H1 (cell line): ENCODE results near the gene PXDN. TPM values are rescaled to one million over a fixed set of nuclear protein-coding genes. Genes with fewer than 3 reads are reported as not detected.

Experiments used
- CTCF ChIA-PET: fragments of 300-600 bp; sonication (Branson Sonifier 250); formaldehyde crosslinking; loops from one replicate; lab custom pipeline; 2021; ENCODE audit not compliant: partially characterized antibody; lab: Charles Lee
- POLR2A ChIA-PET: fragments of 300-600 bp; sonication (Branson Sonifier 250); formaldehyde crosslinking; loops from one replicate; lab custom pipeline; 2021; ENCODE audit warnings: inconsistent platforms; ENCODE audit not compliant: partially characterized antibody; lab: Charles Lee
- DNase-seq, 2 experiments: peaks; one replicate each; pipeline versions ENCODE4 v3.0.0 to v3.0.0-alpha.2; 2010 to 2022; ENCODE audit warnings: low spot score in 2 of 2, low read depth in 1 of 2, mixed read lengths in 1 of 2
- FAIRE-seq: peaks from 2 replicates; lab custom pipeline; 2011; peaks lifted over from hg19 to GRCh38; lab: Jason Lieb, UNC
- H2AFZ ChIP-seq: 2 replicates; pipeline ENCODE4 v1.8.1; 2012; ENCODE audit warnings: low read length, inconsistent platforms
- H2AK5ac ChIP-seq: 2 replicates; pipeline ENCODE4 v1.6.1; 2013; ENCODE audit warnings: low read depth, low read length
- H2BK120ac ChIP-seq: replicated peaks from 2 replicates; pipeline ENCODE3; 2013; ENCODE audit warnings: low read depth, low read length, inconsistent platforms
- H2BK12ac ChIP-seq: 2 replicates; pipeline ENCODE4 v1.6.1; 2013; ENCODE audit warnings: low read depth, low read length
- H2BK15ac ChIP-seq: 2 replicates; pipeline ENCODE4 v1.6.1; 2013; ENCODE audit warnings: low read length
- H2BK20ac ChIP-seq: 2 replicates; pipeline ENCODE4 v1.6.1; 2013; ENCODE audit warnings: low read length
- H2BK5ac ChIP-seq: 2 replicates; pipeline ENCODE4 v1.6.1; 2013; ENCODE audit warnings: low read depth, low read length
- H3K14ac ChIP-seq: 2 replicates; pipeline ENCODE4 v1.6.1; 2013; ENCODE audit warnings: inconsistent platforms; ENCODE audit not compliant: insufficient read length
- H3K18ac ChIP-seq: 2 replicates; pipeline ENCODE4 v1.6.1; 2013; ENCODE audit warnings: low read length; ENCODE audit errors: extremely low read depth
- H3K23ac ChIP-seq: 2 replicates; pipeline ENCODE4 v1.6.1; 2013; ENCODE audit warnings: inconsistent platforms; ENCODE audit not compliant: insufficient read length
- H3K23me2 ChIP-seq: 2 replicates; pipeline ENCODE4 v1.6.1; 2013; ENCODE audit warnings: low read depth, low read length
- H3K27ac ChIP-seq: 2 replicates; pipeline ENCODE4 v1.6.1; 2011; ENCODE audit warnings: low read depth, low read length, inconsistent platforms
- H3K27me3 ChIP-seq, 4 experiments: replicated peaks in 1 of 4; 1 replicate in 1 of 4; 2 replicates in 3 of 4; pipeline versions ENCODE4 v1.6.1 to v1.8.1; 2011 to 2013; ENCODE audit warnings: low read length in 3 of 4, mild to moderate bottlenecking in 3 of 4, inconsistent platforms in 2 of 4, mixed read lengths in 2 of 4, moderate library complexity in 1 of 4; ENCODE audit not compliant: control insufficient read depth in 3 of 4, insufficient read depth in 3 of 4; ENCODE audit errors: extremely low read depth in 1 of 4
- H3K36me3 ChIP-seq, 4 experiments: 2 replicates each; pipeline versions ENCODE4 v1.6.1 to v1.8.1; 2011 to 2013; ENCODE audit warnings: mild to moderate bottlenecking in 4 of 4, low read length in 3 of 4, moderate library complexity in 2 of 4, control low read depth in 1 of 4, inconsistent platforms in 1 of 4; ENCODE audit not compliant: insufficient read depth in 4 of 4, control insufficient read depth in 2 of 4
- H3K4ac ChIP-seq: replicated peaks from 2 replicates; pipeline ENCODE3; 2013; ENCODE audit warnings: low read length, low read depth, mixed read lengths, inconsistent platforms; ENCODE audit not compliant: insufficient read length
- H3K4me1 ChIP-seq, 4 experiments: replicated peaks in 1 of 4; 1 replicate in 1 of 4; 2 replicates in 3 of 4; pipeline versions ENCODE4 v1.6.1 to v1.8.1; 2011 to 2013; ENCODE audit warnings: low read length in 3 of 4, inconsistent platforms in 2 of 4, mixed read lengths in 1 of 4; ENCODE audit not compliant: insufficient read depth in 4 of 4, control insufficient read depth in 3 of 4
- H3K4me2 ChIP-seq, 2 experiments: 2 replicates each; pipeline versions ENCODE4 v1.6.1 to v1.8.1; 2011 to 2013; ENCODE audit warnings: low read depth in 2 of 2, low read length in 2 of 2, control low read depth in 1 of 2, inconsistent platforms in 1 of 2, mild to moderate bottlenecking in 1 of 2; ENCODE audit not compliant: insufficient read depth in 1 of 2
- H3K4me3 ChIP-seq, 4 experiments: fragments of 200-600, 300-600 bp in 1 of 4; sonication (generic), shearing (Covaris generic), sonication (Bioruptor Twin) in 1 of 4; 2 replicates each; pipeline versions ENCODE4 v1.5.1 to v1.8.1; 2011 to 2016; ENCODE audit warnings: low read length in 4 of 4, low read depth in 3 of 4, control low read depth in 2 of 4, inconsistent platforms in 2 of 4, mild to moderate bottlenecking in 2 of 4, mixed read lengths in 1 of 4, moderate library complexity in 1 of 4; ENCODE audit not compliant: insufficient read depth in 2 of 4; ENCODE audit errors: extremely low read depth in 1 of 4
- H3K56ac ChIP-seq: replicated peaks from 2 replicates; pipeline ENCODE3; 2013; ENCODE audit warnings: low read depth, mild to moderate bottlenecking, mixed read lengths, low read length, inconsistent platforms; ENCODE audit not compliant: insufficient read length
- H3K79me1 ChIP-seq: 2 replicates; pipeline ENCODE4 v1.6.1; 2013; ENCODE audit warnings: low read depth, low read length, control low read depth
- H3K79me2 ChIP-seq, 2 experiments: 2 replicates each; pipeline versions ENCODE4 v1.6.1 to v1.8.1; 2012 to 2013; ENCODE audit warnings: low read length in 2 of 2, mild to moderate bottlenecking in 2 of 2, inconsistent platforms in 1 of 2; ENCODE audit not compliant: insufficient read depth in 2 of 2, control insufficient read depth in 1 of 2
- H3K9ac ChIP-seq, 4 experiments: replicated peaks in 1 of 4; 1 replicate in 1 of 4; 2 replicates in 3 of 4; pipeline versions ENCODE4 v1.6.1 to v1.8.1; 2011 to 2013; ENCODE audit warnings: low read depth in 3 of 4, low read length in 3 of 4, control low read depth in 2 of 4, mild to moderate bottlenecking in 2 of 4, moderate library complexity in 2 of 4, inconsistent platforms in 1 of 4; ENCODE audit errors: extremely low read depth in 1 of 4
- H3K9me3 ChIP-seq, 2 experiments: 2 replicates each; pipeline versions ENCODE4 v1.6.1 to v1.8.1; 2012 to 2013; ENCODE audit warnings: mild to moderate bottlenecking in 2 of 2, moderate library complexity in 2 of 2, control low read depth in 1 of 2, inconsistent platforms in 1 of 2, low read depth in 1 of 2, low read length in 1 of 2, mixed read lengths in 1 of 2; ENCODE audit not compliant: insufficient read depth in 2 of 2
- H4K20me1 ChIP-seq, 2 experiments: replicated peaks in 1 of 2; 2 replicates each; pipeline versions ENCODE3 to v1.8.1; 2011 to 2013; ENCODE audit warnings: inconsistent platforms in 2 of 2, low read length in 2 of 2, mild to moderate bottlenecking in 1 of 2; ENCODE audit not compliant: insufficient read depth in 2 of 2, control insufficient read depth in 1 of 2
- H4K5ac ChIP-seq: 2 replicates; pipeline ENCODE4 v1.6.1; 2013; ENCODE audit warnings: low read length, low read depth, mixed read lengths, inconsistent platforms; ENCODE audit not compliant: insufficient read length
- H4K8ac ChIP-seq: 2 replicates; pipeline ENCODE4 v1.8.0; 2013; ENCODE audit warnings: mild to moderate bottlenecking, moderate library complexity, low read length, inconsistent platforms; ENCODE audit not compliant: insufficient read depth; ENCODE audit errors: extremely low read depth
- H4K91ac ChIP-seq: replicated peaks from 2 replicates; pipeline ENCODE3; 2013; ENCODE audit warnings: low read length, mixed read lengths, inconsistent platforms; ENCODE audit not compliant: insufficient read length
- BCL11A ChIP-seq, 2 experiments: IDR thresholded peaks; one replicate each; pipeline ENCODE4 v1.6.1; 2011; ENCODE audit warnings: low read depth in 2 of 2, low read length in 2 of 2, mild to moderate bottlenecking in 2 of 2
- CBX5 ChIP-seq: fragments of 300-800, 300-1000 bp; sonication (generic); IDR thresholded peaks from 2 replicates; pipeline ENCODE4 v1.7.1; 2016; ENCODE audit warnings: antibody characterized with exemption, low read length, low read depth
- CBX8 ChIP-seq: fragments of 300-800, 300-1000 bp; sonication (generic); IDR thresholded peaks from 2 replicates; pipeline ENCODE4 v1.7.1; 2016; ENCODE audit warnings: low read depth, low read length, borderline replicate concordance
- CHD2 ChIP-seq: IDR thresholded peaks from 2 replicates; pipeline ENCODE4 v1.6.1; 2012; ENCODE audit warnings: low read length, improper control_type of control experiment
- CREB1 ChIP-seq: IDR thresholded peaks from 2 replicates; pipeline ENCODE4 v1.6.1; 2012; ENCODE audit warnings: inconsistent platforms
- PHF8 ChIP-seq: fragments of 200-600 bp; sonication (generic); conservative IDR thresholded peaks from 2 replicates; pipeline ENCODE4 v1.7.1; 2012; ENCODE audit warnings: low read depth, mild to moderate bottlenecking, inconsistent platforms, low read length, moderate library complexity
- POU5F1 ChIP-seq: IDR thresholded peaks from 2 replicates; pipeline ENCODE4 v1.6.1; 2011; ENCODE audit warnings: low read depth, mild to moderate bottlenecking, low read length, moderate library complexity
- RAD21 ChIP-seq, 2 experiments: IDR thresholded peaks in 1 of 2; conservative IDR thresholded peaks in 1 of 2; 2 replicates each; pipeline ENCODE4 v1.6.1; 2011; ENCODE audit warnings: low read depth in 2 of 2, low read length in 2 of 2, improper control_type of control experiment in 1 of 2, inconsistent platforms in 1 of 2, mild to moderate bottlenecking in 1 of 2, moderate library complexity in 1 of 2
- SIN3A ChIP-seq, 2 experiments: IDR thresholded peaks in 1 of 2; conservative IDR thresholded peaks in 1 of 2; 2 replicates each; pipeline ENCODE4 v1.6.1; 2011 to 2012; ENCODE audit warnings: low read length in 2 of 2, improper control_type of control experiment in 1 of 2, low read depth in 1 of 2, mild to moderate bottlenecking in 1 of 2
- SIX5 ChIP-seq: IDR thresholded peaks from 2 replicates; pipeline ENCODE4 v1.6.1; 2011; ENCODE audit warnings: mild to moderate bottlenecking, low read depth, low read length
- SP2 ChIP-seq: IDR thresholded peaks from 2 replicates; pipeline ENCODE4 v1.6.1; 2012; ENCODE audit warnings: mild to moderate bottlenecking, low read length, inconsistent platforms
- SP4 ChIP-seq: IDR thresholded peaks from 2 replicates; pipeline ENCODE4 v1.6.1; 2012; ENCODE audit warnings: low read length, inconsistent platforms
- TAF1 ChIP-seq: IDR thresholded peaks from 2 replicates; pipeline ENCODE4 v1.6.1; 2011; ENCODE audit warnings: mild to moderate bottlenecking, low read depth, low read length
- TEAD4 ChIP-seq: IDR thresholded peaks from 2 replicates; pipeline ENCODE4 v1.6.1; 2012; ENCODE audit warnings: low read depth, low read length, inconsistent platforms, mixed read lengths
- YY1 ChIP-seq: IDR thresholded peaks from 2 replicates; pipeline ENCODE4 v1.6.1; 2011; ENCODE audit warnings: low read depth, mild to moderate bottlenecking, low read length
- WGBS, 2 experiments: shearing (Covaris generic) in 1 of 2; methylation state at CpG; one replicate each; pipeline versions ENCODE4 v1.1.6 to v1.1.7; 2013 to 2015; ENCODE audit warnings: low lambda C conversion rate in 2 of 2, mixed read lengths in 2 of 2, inconsistent platforms in 1 of 2, low coverage in 1 of 2, missing lambda C conversion rate in 1 of 2; ENCODE audit not compliant: insufficient replicate concordance in 2 of 2, insufficient coverage in 1 of 2, insufficient read length in 1 of 2; ENCODE audit errors: extremely low coverage in 1 of 2, missing lambda C conversion rate in 1 of 2; 5-methylcytosine and 5-hydroxymethylcytosine counted together
- polyA plus RNA-seq, 7 experiments: library from polyadenylated mRNA; depleted of rRNA in 3 of 7; stranded (reverse) in 5 of 7; unstranded in 2 of 7; fragments of >200 nt in 5 of 7; fragments of 200-250 nt in 2 of 7; gene quantifications; 1 replicate in 5 of 7; 2 replicates in 1 of 7; 4 replicates in 1 of 7; pipeline versions ENCODE4 v1.2.1 to v1.2.3, GENCODE V29; 2011 to 2013; ENCODE audit warnings: missing spikeins in 2 of 7, mixed read lengths in 2 of 7
- total RNA-seq: library from RNA; stranded (reverse); fragmentation: NEBNext Ultra II Directional; extraction: Animal tissue kit (Norgen Biotek cat#: 25700); gene quantifications from 2 replicates; pipeline ENCODE4 v1.2.1, GENCODE V29; 2021

The PXDN gene
- total and polyA plus RNA-seq, 2 of the 8 experiments (the other 6 are each of a cell fraction or from before 2014, with no cell fraction given) = 104 to 141 TPM

GRCh38 chr2:1775511-1776035 is 31.3 kb upstream of the PXDN start:
- Histone ChIP-seq H4K8ac (no peak overlapping the region; the same call in 1 of the 2 replicates), H3K4ac (no peak overlapping the region), H3K4me2 (no peak overlapping the region), H2BK12ac (no peak overlapping the region), H3K14ac (no peak overlapping the region), H2BK20ac (no peak overlapping the region), H3K23ac (no peak overlapping the region), H3K4me1 (peaks cover 0 to 11% (median 3%) of the 10 kb centered on the region in 4 experiments; a peak in 5 of 7 replicates), H2AK5ac (no peak overlapping the region), H3K79me1 (no peaks in the 10 kb centered on the region), H3K4me3 (no peak overlapping the region), H2BK15ac (no peak overlapping the region), H4K91ac (no peak overlapping the region), H3K9ac (no peak overlapping the region), H3K9me3 (no peaks in the 10 kb centered on the region), H2BK5ac (no peak overlapping the region), H3K56ac (no peak overlapping the region), H3K18ac (no peak overlapping the region), H3K79me2 (no peaks in the 10 kb centered on the region), H2BK120ac (no peak overlapping the region), H4K5ac (no peak overlapping the region), H4K20me1 (no peaks in the 10 kb centered on the region), H3K23me2 (no peaks in the 10 kb centered on the region), H3K27me3 (no peaks in the 10 kb centered on the region), H3K27ac (no peak overlapping the region), H2AFZ (no peak overlapping the region), H3K36me3 (no peaks in the 10 kb centered on the region)
- 93% methylated on average over 7 of the region's 7 CpGs; no CpG with 5 or more reads in 1 of the 2 experiments for WGBS, 2 experiments
- FAIRE-seq (no peak), DNase-seq (no peak)
- ChIA-PET CTCF (interaction anchor here (0.6 kb wide), 1 partner anchor 200 kb away, joined by 3 read pairs; no protein-coding TSS in a partner anchor), POLR2A (no interaction called here)
- TF ChIP-seq CHD2 (no peak), CBX8 (no peak), POU5F1 (no peak), TAF1 (no peak), PHF8 (no peak), BCL11A (IDR thresholded peaks at IDR 0.05; ENCODE audit: low read depth in 2 of 2, low read length in 2 of 2) (no peak), SP4 (no peak), RAD21 (IDR thresholded peaks at IDR 0.05 in 1 of 2, conservative IDR thresholded peaks at IDR 0.05 in 1 of 2; ENCODE audit: low read depth in 2 of 2, low read length in 2 of 2) (no peak), SP2 (no peak), SIX5 (no peak), TEAD4 (no peak), YY1 (no peak), CBX5 (no peak), CREB1 (no peak), SIN3A (conservative IDR thresholded peaks at IDR 0.05 in 1 of 2, IDR thresholded peaks at IDR 0.05 in 1 of 2; ENCODE audit: low read depth in 1 of 2, low read length in 2 of 2) (no peak)
